HEK293 (cell line): ENCODE data around the gene ELMO1.

ENCODE experiments used
- CTCF ChIA-PET: fragments of 350-600 bp; formaldehyde crosslinking; extraction: SDS; loops from one replicate; lab custom pipeline; 2021; ENCODE audit warnings: antibody characterized with exemption; lab: Yijun Ruan, JAX
- POLR2A ChIA-PET: fragments of 300-600 bp; formaldehyde crosslinking; extraction: SDS; loops from one replicate; lab custom pipeline; 2020; ENCODE audit warnings: antibody characterized with exemption, inconsistent platforms; lab: Yijun Ruan, JAX
- H3K27ac ChIP-seq: fragments of 200-500 bp; sonication (Bioruptor generic); 2 replicates; pipeline ENCODE4 v1.5.1; 2014; ENCODE audit warnings: low read depth, low read length, control low read depth, inconsistent platforms; ENCODE audit errors: extremely low read depth
- H3K36me3 ChIP-seq, 2 experiments: fragments of 200-500 bp in 1 of 2; sonication (Bioruptor generic) in 1 of 2; 1 replicate in 1 of 2; 2 replicates in 1 of 2; pipeline ENCODE4 v1.5.1; 2014 to 2017; ENCODE audit warnings: inconsistent platforms in 2 of 2, low read length in 2 of 2; ENCODE audit not compliant: control insufficient read depth in 2 of 2, insufficient read depth in 1 of 2
- H3K4me1 ChIP-seq: fragments of 200-500 bp; sonication (Bioruptor generic); 2 replicates; pipeline ENCODE4 v1.5.1; 2014; ENCODE audit warnings: mild to moderate bottlenecking, low read length, inconsistent platforms; ENCODE audit not compliant: control insufficient read depth, insufficient read depth
- H3K4me3 ChIP-seq: 2 replicates; pipeline ENCODE4 v1.5.1; 2011; ENCODE audit warnings: low read depth, mild to moderate bottlenecking, control low read depth, low read length, moderate library complexity
- H3K9me3 ChIP-seq: fragments of 200-500 bp; sonication (Bioruptor generic); 2 replicates; pipeline ENCODE4 v1.5.1; 2014; ENCODE audit warnings: low read depth, low read length, inconsistent platforms; ENCODE audit not compliant: control insufficient read depth, insufficient read depth
- EGR2 ChIP-seq: fragments of 450-650 bp; formaldehyde crosslinking; IDR thresholded peaks from 2 replicates; pipeline ENCODE4 v1.5.1; 2016; ENCODE audit warnings: low read depth, missing biosample characterization, missing genetic modification characterization
- GLIS1 ChIP-seq: fragments of 450-650 bp; formaldehyde crosslinking; IDR thresholded peaks from 2 replicates; pipeline ENCODE4 v1.5.1; 2016; ENCODE audit warnings: missing biosample characterization, missing genetic modification characterization
- HOXC10 ChIP-seq: sonication (generic); formaldehyde crosslinking; IDR thresholded peaks from 2 replicates; pipeline ENCODE4 v1.8.1; 2023; ENCODE audit warnings: mild to moderate bottlenecking, missing genetic modification reagents
- HOXD13 ChIP-seq: sonication (generic); formaldehyde crosslinking; IDR thresholded peaks from 2 replicates; pipeline ENCODE4 v1.8.0; 2022; ENCODE audit warnings: missing genetic modification reagents, borderline replicate concordance
- SCRT1 ChIP-seq: fragments of 450-650 bp; formaldehyde crosslinking; IDR thresholded peaks from 2 replicates; pipeline ENCODE4 v1.5.1; 2016; ENCODE audit warnings: missing biosample characterization, missing genetic modification characterization, borderline replicate concordance
- SP2 ChIP-seq: fragments of 450-650 bp; formaldehyde crosslinking; IDR thresholded peaks from 2 replicates; pipeline ENCODE4 v1.5.1; 2016; ENCODE audit warnings: missing biosample characterization, missing genetic modification characterization
- WT1 ChIP-seq: fragments of 450-650 bp; formaldehyde crosslinking; IDR thresholded peaks from 2 replicates; pipeline ENCODE4 v1.5.1; 2016; ENCODE audit warnings: missing biosample characterization, missing genetic modification characterization
- ZFP41 ChIP-seq: fragments of 450-650 bp; formaldehyde crosslinking; IDR thresholded peaks from 2 replicates; pipeline ENCODE4 v1.5.1; 2016; ENCODE audit warnings: missing biosample characterization, missing genetic modification characterization, borderline replicate concordance
- ZNF112 ChIP-seq: fragments of 450-650 bp; formaldehyde crosslinking; IDR thresholded peaks from 2 replicates; pipeline ENCODE4 v1.5.0; 2017; ENCODE audit warnings: missing biosample characterization, missing genetic modification characterization
- ZNF138 ChIP-seq: fragments of 450-650 bp; formaldehyde crosslinking; IDR thresholded peaks from 2 replicates; pipeline ENCODE4 v1.5.1; 2016; ENCODE audit warnings: missing biosample characterization, missing genetic modification characterization, borderline replicate concordance
- ZNF2 ChIP-seq: fragments of 450-650 bp; formaldehyde crosslinking; IDR thresholded peaks from 2 replicates; pipeline ENCODE4 v1.5.1; 2016; ENCODE audit warnings: missing biosample characterization, missing genetic modification characterization
- ZNF223 ChIP-seq: fragments of 450-650 bp; formaldehyde crosslinking; IDR thresholded peaks from 2 replicates; pipeline ENCODE4 v1.5.1; 2016; ENCODE audit warnings: missing biosample characterization, missing genetic modification characterization
- ZNF239 ChIP-seq: fragments of 450-650 bp; formaldehyde crosslinking; IDR thresholded peaks from 2 replicates; pipeline ENCODE4 v1.5.1; 2016; ENCODE audit warnings: missing biosample characterization, missing genetic modification characterization
- ZNF366 ChIP-seq: fragments of 450-650 bp; formaldehyde crosslinking; conservative IDR thresholded peaks from 2 replicates; pipeline ENCODE4 v1.5.1; 2016; ENCODE audit warnings: missing biosample characterization, missing genetic modification characterization
- ZNF391 ChIP-seq: fragments of 450-650 bp; formaldehyde crosslinking; IDR thresholded peaks from 2 replicates; pipeline ENCODE4 v1.5.1; 2016; ENCODE audit warnings: low read depth, missing biosample characterization, missing genetic modification characterization, borderline replicate concordance
- ZNF514 ChIP-seq: fragments of 450-650 bp; formaldehyde crosslinking; IDR thresholded peaks from 2 replicates; pipeline ENCODE4 v1.5.1; 2016; ENCODE audit warnings: missing biosample characterization, missing genetic modification characterization
- ZNF530 ChIP-seq: fragments of 450-650 bp; formaldehyde crosslinking; IDR thresholded peaks from 2 replicates; pipeline ENCODE4 v1.5.1; 2016; ENCODE audit warnings: low read depth, missing biosample characterization, missing genetic modification characterization
- ZNF560 ChIP-seq: fragments of 450-650 bp; formaldehyde crosslinking; IDR thresholded peaks from 2 replicates; pipeline ENCODE4 v1.5.1; 2017; ENCODE audit warnings: missing biosample characterization, missing genetic modification characterization, borderline replicate concordance
- ZNF843 ChIP-seq: fragments of 450-650 bp; formaldehyde crosslinking; IDR thresholded peaks from 2 replicates; pipeline ENCODE4 v1.5.1; 2016; ENCODE audit warnings: missing biosample characterization, missing genetic modification characterization
- TF ChIP-seq, protein P1 (sequence below): fragments of 450-650 bp; formaldehyde crosslinking; IDR thresholded peaks from 2 replicates; pipeline ENCODE4 v1.5.1; 2017; ENCODE audit warnings: missing biosample characterization, mild to moderate bottlenecking, missing genetic modification characterization, moderate library complexity
- TF ChIP-seq, protein P2 (sequence below): fragments of 450-650 bp; IDR thresholded peaks from 2 replicates; pipeline ENCODE4 v1.5.1; 2018; ENCODE audit warnings: missing biosample characterization, missing genetic modification characterization
- TF ChIP-seq, protein P3 (sequence below): fragments of 450-650 bp; formaldehyde crosslinking; IDR thresholded peaks from 2 replicates; pipeline ENCODE4 v1.5.1; 2017; ENCODE audit warnings: missing biosample characterization, missing genetic modification characterization
- TF ChIP-seq, protein P4 (sequence below): fragments of 450-650 bp; formaldehyde crosslinking; IDR thresholded peaks from 2 replicates; pipeline ENCODE4 v1.5.1; 2016; ENCODE audit warnings: missing biosample characterization, missing genetic modification characterization
- TF ChIP-seq, protein P5 (sequence below): fragments of 450-650 bp; formaldehyde crosslinking; IDR thresholded peaks from 2 replicates; pipeline ENCODE4 v1.5.1; 2016; ENCODE audit warnings: missing biosample characterization, missing genetic modification characterization

ELMO1 gene

DNA sequence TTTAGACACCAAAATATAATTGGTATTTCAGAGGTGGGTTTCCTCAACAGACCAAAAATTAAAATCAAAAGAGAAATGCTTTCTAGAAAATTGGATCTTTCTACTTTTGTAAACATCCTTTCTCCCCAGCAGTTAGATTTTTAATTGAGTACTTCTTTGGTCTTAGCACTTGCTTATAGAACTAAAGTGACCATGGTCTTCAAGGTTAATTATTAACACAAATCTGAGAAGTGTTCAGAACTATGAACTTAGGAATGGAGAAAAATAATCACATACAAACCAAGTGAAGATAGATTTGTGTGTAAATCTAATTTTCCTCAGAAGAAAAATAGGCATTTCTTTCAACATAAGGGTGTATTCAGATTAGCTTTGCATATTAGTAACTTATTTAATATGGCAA, 355.4 kb downstream of the ELMO1 start:
- ChIA-PET CTCF (interaction anchor here (0.7 kb wide), 1 partner anchor 65 kb away, joined by 5 read pairs; no protein-coding TSS in a partner anchor), POLR2A (no interaction called here)

DNA sequence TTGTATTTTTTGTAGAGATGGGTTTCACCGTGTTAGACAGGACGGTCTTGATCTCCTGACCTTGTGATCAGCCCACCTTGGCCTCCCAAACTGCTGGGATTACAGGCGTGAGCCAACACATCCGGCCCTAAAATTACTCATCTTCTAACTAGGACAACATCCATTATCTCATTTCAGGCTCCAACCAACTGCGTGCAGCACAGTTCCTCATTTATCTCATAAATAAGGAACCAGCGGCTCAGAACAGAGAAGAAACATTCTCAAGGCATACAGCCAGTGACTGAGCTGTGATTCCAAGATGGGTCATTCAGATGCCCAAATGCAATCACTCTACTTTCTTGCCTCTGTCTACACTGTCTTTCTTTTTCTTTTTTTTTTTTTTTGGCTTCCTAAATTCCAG, 356.1 kb downstream of the ELMO1 start:
- no peaks in the 10 kb centered on the region for H3K36me3 ChIP-seq
- ChIA-PET CTCF (no interaction called here), POLR2A (no interaction called here)
- H3K27ac ChIP-seq: no peak overlapping the region
- no peaks in the 10 kb centered on the region for H3K9me3 ChIP-seq
- no peak overlapping the region for H3K4me3 ChIP-seq
- TF ChIP-seq GLIS1 (tag by site-specific recombination) (no peak), ZNF514 (tag by site-specific recombination) (no peak), HOXD13 (CRISPR knock-in tag) (no peak), HOXC10 (CRISPR knock-in tag) (no peak), ZNF223 (tag by site-specific recombination) (no peak), ZFP41 (tag by site-specific recombination) (no peak), EGR2 (tag by site-specific recombination) (no peak), ZNF2 (tag by site-specific recombination) (no peak), ZNF112 (no peak), SP2 (tag by site-specific recombination) (no peak), ZNF843 (tag by site-specific recombination) (no peak), ZNF138 (tag by site-specific recombination) (no peak)
- H3K4me1 ChIP-seq: no peaks in the 10 kb centered on the region

More for the DNA sequence above, 355.4 kb downstream of the ELMO1 start:
- no peaks in the 10 kb centered on the region for H3K36me3 ChIP-seq
- no peak for TF ChIP-seq ZNF239 (tag by site-specific recombination)
- no peak for TF ChIP-seq EGR2 (tag by site-specific recombination)
- TF ChIP-seq, protein P1, sequence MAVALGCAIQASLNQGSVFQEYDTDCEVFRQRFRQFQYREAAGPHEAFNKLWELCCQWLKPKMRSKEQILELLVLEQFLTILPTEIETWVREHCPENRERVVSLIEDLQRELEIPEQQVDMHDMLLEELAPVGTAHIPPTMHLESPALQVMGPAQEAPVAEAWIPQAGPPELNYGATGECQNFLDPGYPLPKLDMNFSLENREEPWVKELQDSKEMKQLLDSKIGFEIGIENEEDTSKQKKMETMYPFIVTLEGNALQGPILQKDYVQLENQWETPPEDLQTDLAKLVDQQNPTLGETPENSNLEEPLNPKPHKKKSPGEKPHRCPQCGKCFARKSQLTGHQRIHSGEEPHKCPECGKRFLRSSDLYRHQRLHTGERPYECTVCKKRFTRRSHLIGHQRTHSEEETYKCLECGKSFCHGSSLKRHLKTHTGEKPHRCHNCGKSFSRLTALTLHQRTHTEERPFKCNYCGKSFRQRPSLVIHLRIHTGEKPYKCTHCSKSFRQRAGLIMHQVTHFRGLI (tag by site-specific recombination): no peak
- no peak for TF ChIP-seq ZNF843 (tag by site-specific recombination)
- no peak for TF ChIP-seq HOXD13 (CRISPR knock-in tag)
- TF ChIP-seq ZNF366 (tag by site-specific recombination): no peak
- TF ChIP-seq, protein P2, sequence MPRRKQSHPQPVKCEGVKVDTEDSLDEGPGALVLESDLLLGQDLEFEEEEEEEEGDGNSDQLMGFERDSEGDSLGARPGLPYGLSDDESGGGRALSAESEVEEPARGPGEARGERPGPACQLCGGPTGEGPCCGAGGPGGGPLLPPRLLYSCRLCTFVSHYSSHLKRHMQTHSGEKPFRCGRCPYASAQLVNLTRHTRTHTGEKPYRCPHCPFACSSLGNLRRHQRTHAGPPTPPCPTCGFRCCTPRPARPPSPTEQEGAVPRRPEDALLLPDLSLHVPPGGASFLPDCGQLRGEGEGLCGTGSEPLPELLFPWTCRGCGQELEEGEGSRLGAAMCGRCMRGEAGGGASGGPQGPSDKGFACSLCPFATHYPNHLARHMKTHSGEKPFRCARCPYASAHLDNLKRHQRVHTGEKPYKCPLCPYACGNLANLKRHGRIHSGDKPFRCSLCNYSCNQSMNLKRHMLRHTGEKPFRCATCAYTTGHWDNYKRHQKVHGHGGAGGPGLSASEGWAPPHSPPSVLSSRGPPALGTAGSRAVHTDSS: no peak
- TF ChIP-seq, protein P3, sequence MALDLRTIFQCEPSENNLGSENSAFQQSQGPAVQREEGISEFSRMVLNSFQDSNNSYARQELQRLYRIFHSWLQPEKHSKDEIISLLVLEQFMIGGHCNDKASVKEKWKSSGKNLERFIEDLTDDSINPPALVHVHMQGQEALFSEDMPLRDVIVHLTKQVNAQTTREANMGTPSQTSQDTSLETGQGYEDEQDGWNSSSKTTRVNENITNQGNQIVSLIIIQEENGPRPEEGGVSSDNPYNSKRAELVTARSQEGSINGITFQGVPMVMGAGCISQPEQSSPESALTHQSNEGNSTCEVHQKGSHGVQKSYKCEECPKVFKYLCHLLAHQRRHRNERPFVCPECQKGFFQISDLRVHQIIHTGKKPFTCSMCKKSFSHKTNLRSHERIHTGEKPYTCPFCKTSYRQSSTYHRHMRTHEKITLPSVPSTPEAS: no peak
- H3K4me1 ChIP-seq: no peaks in the 10 kb centered on the region
- no peak overlapping the region for H3K27ac ChIP-seq
- no peaks in the 10 kb centered on the region for H3K9me3 ChIP-seq
- no peak overlapping the region for H3K4me3 ChIP-seq

DNA sequence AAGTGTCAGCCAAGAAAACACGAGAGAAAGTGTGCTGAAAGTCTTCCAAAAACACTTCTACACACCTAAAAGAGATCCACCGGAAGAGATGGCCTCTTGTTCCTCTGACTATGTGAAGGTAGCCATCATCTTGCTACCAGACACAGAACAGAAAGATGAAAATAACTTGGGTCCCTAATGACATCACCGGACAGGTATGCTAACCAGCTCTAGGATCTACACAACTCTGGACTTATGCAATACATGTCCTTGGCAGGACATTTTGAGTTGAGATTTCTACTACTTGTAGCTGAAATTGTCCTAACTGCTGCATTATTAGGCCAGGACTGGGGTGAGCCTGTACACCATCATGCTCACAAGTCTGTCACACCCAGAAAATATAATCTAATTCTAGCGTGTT, 358.7 kb downstream of the ELMO1 start:
- Histone ChIP-seq H3K4me3 (no peak overlapping the region), H3K36me3 (no peaks in the 10 kb centered on the region), H3K9me3 (no peaks in the 10 kb centered on the region), H3K4me1 (no peaks in the 10 kb centered on the region)
- CTCF ChIA-PET: no interaction called here
- TF ChIP-seq, protein P4, sequence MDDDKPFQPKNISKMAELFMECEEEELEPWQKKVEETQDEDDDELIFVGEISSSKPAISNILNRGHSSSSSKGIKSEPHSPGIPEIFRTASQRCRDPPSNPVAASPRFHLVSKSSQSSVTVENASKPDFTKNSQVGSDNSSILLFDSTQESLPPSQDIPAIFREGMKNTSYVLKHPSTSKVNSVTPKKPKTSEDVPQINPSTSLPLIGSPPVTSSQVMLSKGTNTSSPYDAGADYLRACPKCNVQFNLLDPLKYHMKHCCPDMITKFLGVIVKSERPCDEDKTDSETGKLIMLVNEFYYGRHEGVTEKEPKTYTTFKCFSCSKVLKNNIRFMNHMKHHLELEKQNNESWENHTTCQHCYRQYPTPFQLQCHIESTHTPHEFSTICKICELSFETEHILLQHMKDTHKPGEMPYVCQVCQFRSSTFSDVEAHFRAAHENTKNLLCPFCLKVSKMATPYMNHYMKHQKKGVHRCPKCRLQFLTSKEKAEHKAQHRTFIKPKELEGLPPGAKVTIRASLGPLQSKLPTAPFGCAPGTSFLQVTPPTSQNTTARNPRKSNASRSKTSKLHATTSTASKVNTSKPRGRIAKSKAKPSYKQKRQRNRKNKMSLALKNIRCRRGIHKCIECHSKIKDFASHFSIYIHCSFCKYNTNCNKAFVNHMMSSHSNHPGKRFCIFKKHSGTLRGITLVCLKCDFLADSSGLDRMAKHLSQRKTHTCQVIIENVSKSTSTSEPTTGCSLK (tag by site-specific recombination): no peak
- TF ChIP-seq ZNF560: no peak
- TF ChIP-seq ZNF530 (tag by site-specific recombination): no peak
- no peak for TF ChIP-seq ZNF391 (tag by site-specific recombination)
- no peak for TF ChIP-seq WT1 (tag by site-specific recombination)
- TF ChIP-seq EGR2 (tag by site-specific recombination): no peak
- TF ChIP-seq SCRT1: no peak
- TF ChIP-seq, protein P5, sequence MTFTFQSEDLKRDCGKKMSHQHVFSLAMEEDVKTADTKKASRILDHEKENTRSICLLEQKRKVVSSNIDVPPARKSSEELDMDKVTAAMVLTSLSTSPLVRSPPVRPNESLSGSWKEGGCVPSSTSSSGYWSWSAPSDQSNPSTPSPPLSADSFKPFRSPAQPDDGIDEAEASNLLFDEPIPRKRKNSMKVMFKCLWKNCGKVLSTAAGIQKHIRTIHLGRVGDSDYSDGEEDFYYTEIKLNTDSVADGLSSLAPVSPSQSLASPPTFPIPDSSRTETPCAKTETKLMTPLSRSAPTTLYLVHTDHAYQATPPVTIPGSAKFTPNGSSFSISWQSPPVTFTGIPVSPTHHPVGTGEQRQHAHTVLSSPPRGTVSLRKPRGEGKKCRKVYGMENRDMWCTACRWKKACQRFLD: no peak
- TF ChIP-seq, all 188 proteins: peak for 0
- no peak overlapping the region for H3K27ac ChIP-seq
- POLR2A ChIA-PET: no interaction called here
